Activated naive CD8-positive, alpha-beta T cell (primary cell): Measurements from ENCODE around the gene CYP2C18.
"Not testable (repeated sequence)": the region's sequence is repeated elsewhere in the genome, so short reads cannot be mapped to it uniquely, and the experiment has no call there.

Source experiments
- H3K27ac Mint-ChIP-seq: one replicate; pipeline ENCODE4 v1.8.0; 2021; ENCODE audit warnings: mixed read lengths
- H3K27me3 Mint-ChIP-seq: one replicate; pipeline ENCODE4 v1.8.0; 2021; ENCODE audit warnings: mixed read lengths
- H3K36me3 Mint-ChIP-seq: one replicate; pipeline ENCODE4 v1.8.0; 2021; ENCODE audit warnings: mixed read lengths
- H3K4me1 Mint-ChIP-seq: one replicate; pipeline ENCODE4 v1.8.0; 2021; ENCODE audit warnings: low read depth, mixed read lengths
- H3K4me3 Mint-ChIP-seq: one replicate; pipeline ENCODE4 v1.8.0; 2021; ENCODE audit warnings: mild to moderate bottlenecking, mixed read lengths
- H3K9me3 Mint-ChIP-seq: one replicate; pipeline ENCODE4 v1.8.0; 2021; ENCODE audit warnings: low read depth, mixed read lengths

CYP2C18 gene

GRCh38 chr10:94683214-94684054 is at the start of gene CYP2C18:
CYP2C18 (plus strand) TSS chr10:94683729; CDS start chr10:94683820, 91 bp downstream.
- Mint-ChIP-seq H3K36me3 (no peaks in the 10 kb centered on the region), H3K9me3 (no peaks in the 10 kb centered on the region), H3K27me3 (peaks cover 4% of the 10 kb centered on the region), H3K4me3 (no peak within 1 kb of the TSS), H3K27ac (no peak within 1 kb of the TSS), H3K4me1 (no peaks in the 10 kb centered on the region)

- H3K4me1 Mint-ChIP-seq, H3K4me3 Mint-ChIP-seq, H3K27me3 Mint-ChIP-seq, H3K36me3 Mint-ChIP-seq, H3K27ac Mint-ChIP-seq: not testable (repeated sequence)
- peaks cover 17% of the 10 kb centered on the region for H3K9me3 Mint-ChIP-seq
These were observed 45.4 kb upstream of the CYP2C18 start for GRCh38 chr10:94638097-94638496.

- Mint-ChIP-seq H3K4me3 (no peak overlapping the region), H3K4me1 (no peaks in the 10 kb centered on the region), H3K27me3 (peaks cover 2% of the 10 kb centered on the region), H3K27ac (no peak overlapping the region), H3K36me3 (no peaks in the 10 kb centered on the region), H3K9me3 (peaks cover 17% of the 10 kb centered on the region)
These were observed 43.6 kb upstream of the CYP2C18 start for GRCh38 chr10:94639902-94640301.

GRCh38 chr10:94640562-94640961 is 43.0 kb upstream of the CYP2C18 start:
- H3K4me3 Mint-ChIP-seq, result no peak overlapping the region
- no peaks in the 10 kb centered on the region for H3K4me1 Mint-ChIP-seq
- no peak overlapping the region for H3K27ac Mint-ChIP-seq
- H3K36me3 Mint-ChIP-seq, result no peaks in the 10 kb centered on the region
- peaks cover 17% of the 10 kb centered on the region for H3K9me3 Mint-ChIP-seq
- peaks cover 2% of the 10 kb centered on the region for H3K27me3 Mint-ChIP-seq

GRCh38 chr10:94641480-94641879 is 42.0 kb upstream of the CYP2C18 start:
- H3K4me3 Mint-ChIP-seq, result no peak overlapping the region
- no peaks in the 10 kb centered on the region for H3K36me3 Mint-ChIP-seq
- no peaks in the 10 kb centered on the region for H3K4me1 Mint-ChIP-seq
- H3K27ac Mint-ChIP-seq, result no peak overlapping the region
- peaks cover 17% of the 10 kb centered on the region for H3K9me3 Mint-ChIP-seq
- peaks cover 2% of the 10 kb centered on the region for H3K27me3 Mint-ChIP-seq

GRCh38 chr10:94644352-94644751 is 39.2 kb upstream of the CYP2C18 start:
- H3K27ac Mint-ChIP-seq, result no peak overlapping the region
- H3K9me3 Mint-ChIP-seq, result no peaks in the 10 kb centered on the region
- peaks cover 2% of the 10 kb centered on the region for H3K27me3 Mint-ChIP-seq
- H3K4me3 Mint-ChIP-seq, result no peak overlapping the region
- H3K36me3 Mint-ChIP-seq, result no peaks in the 10 kb centered on the region
- H3K4me1 Mint-ChIP-seq, result no peaks in the 10 kb centered on the region

- Mint-ChIP-seq H3K27ac (no peak overlapping the region), H3K27me3 (peaks cover 2% of the 10 kb centered on the region), H3K4me1 (no peaks in the 10 kb centered on the region), H3K4me3 (no peak overlapping the region), H3K36me3 (no peaks in the 10 kb centered on the region), H3K9me3 (no peaks in the 10 kb centered on the region)
These were observed 38.2 kb upstream of the CYP2C18 start for GRCh38 chr10:94645285-94645684.

- H3K36me3 Mint-ChIP-seq, H3K4me1 Mint-ChIP-seq, H3K27me3 Mint-ChIP-seq, H3K9me3 Mint-ChIP-seq, H3K27ac Mint-ChIP-seq, H3K4me3 Mint-ChIP-seq: not testable (repeated sequence)
These were observed 28.3 kb upstream of the CYP2C18 start for GRCh38 chr10:94655201-94655600.

- H3K27ac Mint-ChIP-seq, H3K4me1 Mint-ChIP-seq, H3K27me3 Mint-ChIP-seq, H3K36me3 Mint-ChIP-seq, H3K9me3 Mint-ChIP-seq, H3K4me3 Mint-ChIP-seq: not testable (repeated sequence)
These were observed 20.5 kb upstream of the CYP2C18 start for GRCh38 chr10:94663061-94663460.

GRCh38 chr10:94666391-94667102 is 17.0 kb upstream of the CYP2C18 start:
- H3K27me3 Mint-ChIP-seq, result peaks cover 3% of the 10 kb centered on the region

GRCh38 chr10:94673614-94674321 is 9.8 kb upstream of the CYP2C18 start:
- Mint-ChIP-seq H3K4me3 (no peak overlapping the region), H3K4me1 (no peaks in the 10 kb centered on the region), H3K9me3 (no peaks in the 10 kb centered on the region), H3K36me3 (no peaks in the 10 kb centered on the region), H3K27ac (no peak overlapping the region), H3K27me3 (peaks cover 11% of the 10 kb centered on the region)

More at GRCh38 chr10:94666391-94667102, 17.0 kb upstream of the CYP2C18 start:
- H3K4me1 Mint-ChIP-seq, result no peaks in the 10 kb centered on the region
- H3K4me3 Mint-ChIP-seq, result no peak overlapping the region
- no peaks in the 10 kb centered on the region for H3K36me3 Mint-ChIP-seq
- no peak overlapping the region for H3K27ac Mint-ChIP-seq
- no peaks in the 10 kb centered on the region for H3K9me3 Mint-ChIP-seq

- no peaks in the 10 kb centered on the region for H3K36me3 Mint-ChIP-seq
- no peaks in the 10 kb centered on the region for H3K9me3 Mint-ChIP-seq
- H3K27ac Mint-ChIP-seq, result no peak overlapping the region
- H3K4me3 Mint-ChIP-seq, result no peak overlapping the region
- peaks cover 11% of the 10 kb centered on the region for H3K27me3 Mint-ChIP-seq
- H3K4me1 Mint-ChIP-seq, result no peaks in the 10 kb centered on the region
These were observed 7.0 kb upstream of the CYP2C18 start for GRCh38 chr10:94676496-94676895.

GRCh38 chr10:94677691-94678090 is 5.8 kb upstream of the CYP2C18 start:
- H3K27ac Mint-ChIP-seq, result no peak overlapping the region
- peaks cover 11% of the 10 kb centered on the region for H3K27me3 Mint-ChIP-seq
- no peaks in the 10 kb centered on the region for H3K9me3 Mint-ChIP-seq
- no peaks in the 10 kb centered on the region for H3K4me1 Mint-ChIP-seq
- no peak overlapping the region for H3K4me3 Mint-ChIP-seq
- no peaks in the 10 kb centered on the region for H3K36me3 Mint-ChIP-seq

GRCh38 chr10:94678475-94678874 is 5.1 kb upstream of the CYP2C18 start:
- no peaks in the 10 kb centered on the region for H3K4me1 Mint-ChIP-seq
- H3K27ac Mint-ChIP-seq, result no peak overlapping the region
- peaks cover 11% of the 10 kb centered on the region for H3K27me3 Mint-ChIP-seq
- no peaks in the 10 kb centered on the region for H3K36me3 Mint-ChIP-seq
- H3K4me3 Mint-ChIP-seq, result no peak overlapping the region
- H3K9me3 Mint-ChIP-seq, result no peaks in the 10 kb centered on the region

- peaks cover 6% of the 10 kb centered on the region for H3K27me3 Mint-ChIP-seq
- H3K9me3 Mint-ChIP-seq, result no peaks in the 10 kb centered on the region
- no peaks in the 10 kb centered on the region for H3K4me1 Mint-ChIP-seq
- H3K27ac Mint-ChIP-seq, result no peak overlapping the region
- H3K4me3 Mint-ChIP-seq, result no peak overlapping the region
- H3K36me3 Mint-ChIP-seq, result no peaks in the 10 kb centered on the region
These were observed 3.0 kb upstream of the CYP2C18 start for GRCh38 chr10:94680544-94680943.
